Keratinocyte (primary cell): ENCODE data around the gene SEMA3C.

Experiments
- CTCF ChIP-seq, 3 experiments: IDR thresholded peaks in 1 of 3; conservative IDR thresholded peaks in 1 of 3; optimal IDR thresholded peaks in 1 of 3; 2 replicates in 2 of 3; 3 replicates in 1 of 3; pipeline versions ENCODE3 to v1.5.1; 2011; ENCODE audit warnings: low read length in 3 of 3, mild to moderate bottlenecking in 3 of 3, moderate library complexity in 2 of 3, control low read depth in 1 of 3, inconsistent platforms in 1 of 3; ENCODE audit not compliant: insufficient read depth in 2 of 3; ENCODE audit errors: extremely low read depth in 1 of 3
- EZH2 ChIP-seq: IDR thresholded peaks from one replicate; pipeline ENCODE4 v1.6.1; 2012; ENCODE audit warnings: inconsistent platforms, mild to moderate bottlenecking, low read length, moderate library complexity

GRCh38 chr7:80707318-80707717 lies 211.5 kb downstream of the SEMA3C start:
- TF ChIP-seq CTCF (optimal IDR thresholded peaks at IDR 0.05 in 1 of 3, IDR thresholded peaks at IDR 0.05 in 1 of 3, conservative IDR thresholded peaks at IDR 0.05 in 1 of 3; ENCODE audit: extremely low read depth in 1 of 3, insufficient read depth in 2 of 3, low read length in 3 of 3), result no peak
- TF ChIP-seq EZH2, result no peak
